Measurements from ENCODE around the gene GTSE1.
A peak's percentile ranks its signal among the peaks of the same experiment; 100 is the strongest.

GTSE1 gene

DNA sequence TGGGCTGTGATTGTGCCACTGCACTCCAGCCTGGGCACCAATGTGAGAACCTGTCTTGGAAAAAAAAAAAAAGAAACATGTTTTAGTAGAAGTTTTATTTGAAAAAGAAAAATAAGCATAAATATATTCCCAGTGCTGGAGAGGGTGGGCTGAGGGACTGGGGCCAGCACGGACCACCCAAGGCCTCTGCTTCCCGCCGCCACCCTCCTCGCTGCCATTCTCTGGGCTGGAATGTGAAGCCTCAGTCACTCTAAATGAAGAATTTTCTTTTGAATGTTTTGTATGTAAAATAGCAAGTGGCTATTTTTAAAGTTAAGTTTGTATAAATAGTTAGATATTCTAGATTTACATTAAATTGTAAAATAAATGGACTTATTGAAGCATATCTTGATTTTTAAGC is 33.8 kb downstream of the GTSE1 start:
- no peak for DNase-seq

- DNase-seq, result no peak
Measured at GRCh38 chr22:46331496-46331895, 34.8 kb downstream of the GTSE1 start.

DNA sequence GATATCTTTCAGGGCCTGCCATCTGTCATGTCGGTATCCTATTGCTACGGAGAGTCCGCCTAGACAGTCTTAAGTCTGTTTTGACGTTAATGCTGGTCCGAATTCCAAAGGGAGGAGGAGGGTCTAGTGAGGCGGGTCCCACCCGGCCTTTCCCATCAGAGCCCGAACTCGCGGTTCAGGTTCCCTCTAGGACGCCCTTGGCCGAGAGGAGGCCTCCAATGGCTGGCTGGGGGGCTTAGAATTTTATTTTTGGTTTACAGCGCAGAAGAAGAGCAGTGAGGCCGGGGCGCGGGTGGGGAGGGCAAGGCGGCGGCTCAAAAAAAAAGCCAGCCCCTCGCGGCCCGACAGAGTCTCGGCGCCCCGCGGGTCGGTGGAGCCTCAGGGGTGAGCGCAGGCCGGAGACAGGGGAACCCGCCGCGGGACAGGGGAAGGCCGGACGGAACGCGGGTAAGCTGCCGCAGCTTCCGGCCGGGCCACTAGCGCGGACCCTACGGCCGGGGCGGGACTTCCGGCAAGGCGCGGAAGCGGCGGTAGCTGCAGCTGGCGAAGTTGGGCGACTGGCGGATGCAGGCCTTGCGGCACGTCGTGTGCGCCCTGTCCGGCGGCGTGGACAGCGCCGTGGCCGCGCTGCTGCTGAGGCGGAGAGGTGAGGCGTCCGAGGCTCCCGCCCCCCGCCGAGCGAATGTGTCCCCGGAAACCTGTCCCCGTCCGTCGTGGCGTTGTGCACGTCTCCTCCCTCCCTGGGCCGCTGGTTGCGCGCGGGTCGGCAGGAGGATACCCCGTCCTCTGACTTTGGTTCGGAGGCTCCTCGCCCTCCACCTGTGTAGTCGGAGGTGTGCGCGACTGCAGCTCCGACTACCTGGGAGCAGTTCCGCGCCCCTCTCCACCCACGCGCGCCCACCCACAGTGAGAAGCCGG is 38.8 kb downstream of the GTSE1 start, which contains the start of gene TRMU:
Gene TRMU, plus strand, starts transcription at position 514 of the 918 bp plus-strand sequence. Its CDS starts 51 bp downstream, at position 565.
- DNase-seq, result peak; percentile 81

DNA sequence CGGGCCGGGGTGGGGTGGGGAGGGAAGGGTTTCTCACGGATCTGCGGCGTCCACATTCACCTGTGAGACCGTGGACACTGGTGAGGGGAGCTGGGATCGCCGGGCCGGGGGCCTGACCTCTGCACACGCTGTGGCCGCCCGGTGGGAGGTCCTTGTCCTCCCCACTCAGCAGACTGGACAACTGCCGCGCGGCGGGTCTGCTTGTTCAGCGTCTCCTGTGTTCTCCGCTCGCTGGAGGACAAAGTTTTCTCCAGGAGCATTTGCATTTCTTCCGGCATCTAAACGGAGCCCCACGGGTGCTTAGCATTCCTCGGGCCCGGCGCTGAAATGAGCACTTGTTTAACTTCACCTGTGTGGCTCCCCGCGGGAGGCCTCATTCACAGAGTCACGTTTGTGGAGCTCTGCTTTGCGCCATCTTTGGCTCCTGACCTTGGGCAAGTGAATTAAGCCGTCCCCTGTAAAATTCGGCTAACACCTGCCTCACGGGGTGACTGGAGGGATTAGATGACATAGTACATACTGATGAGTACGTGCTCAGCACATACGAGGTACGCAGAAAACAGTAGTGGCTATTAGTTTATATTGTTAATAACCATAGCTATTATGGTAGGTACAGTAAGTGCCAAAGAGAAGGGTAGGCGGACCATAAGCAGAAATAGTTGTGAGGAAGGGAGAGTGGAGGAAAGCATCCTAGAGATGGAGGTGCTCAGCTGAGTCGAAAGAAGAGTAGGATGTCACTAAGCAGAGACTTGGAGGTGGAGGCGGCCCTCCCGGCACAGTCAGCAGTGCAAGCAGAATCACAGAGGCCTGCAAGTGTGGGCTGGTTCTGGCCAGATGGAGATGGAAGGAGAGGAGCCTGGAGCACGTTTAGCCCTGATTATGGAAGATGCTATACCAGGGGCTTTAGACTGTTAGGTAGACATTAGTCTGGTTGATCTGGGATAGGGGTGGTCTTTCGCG is 39.7 kb downstream of the GTSE1 start:
- DNase-seq, result peak; percentile 9

DNA sequence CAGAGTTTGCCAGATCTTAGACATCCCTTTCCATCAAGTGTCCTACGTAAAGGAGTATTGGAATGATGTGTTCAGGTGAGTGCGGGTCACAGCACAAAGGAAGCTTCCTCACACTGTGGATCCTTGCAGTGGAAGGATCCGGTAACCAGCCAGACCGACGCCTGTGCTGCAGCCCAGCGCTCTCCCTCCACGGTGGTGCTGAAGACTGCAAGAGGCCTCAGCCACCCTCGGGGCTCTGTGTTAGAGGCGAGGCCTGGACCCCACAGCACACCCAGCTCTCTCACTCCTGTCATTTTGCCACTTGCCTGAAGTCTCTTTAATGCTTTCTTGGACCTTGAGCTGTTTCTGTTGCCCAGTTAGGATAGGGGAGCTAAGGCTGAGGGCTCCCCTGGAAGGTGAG is 41.2 kb downstream of the GTSE1 start:
- DNase-seq, result no peak

DNA sequence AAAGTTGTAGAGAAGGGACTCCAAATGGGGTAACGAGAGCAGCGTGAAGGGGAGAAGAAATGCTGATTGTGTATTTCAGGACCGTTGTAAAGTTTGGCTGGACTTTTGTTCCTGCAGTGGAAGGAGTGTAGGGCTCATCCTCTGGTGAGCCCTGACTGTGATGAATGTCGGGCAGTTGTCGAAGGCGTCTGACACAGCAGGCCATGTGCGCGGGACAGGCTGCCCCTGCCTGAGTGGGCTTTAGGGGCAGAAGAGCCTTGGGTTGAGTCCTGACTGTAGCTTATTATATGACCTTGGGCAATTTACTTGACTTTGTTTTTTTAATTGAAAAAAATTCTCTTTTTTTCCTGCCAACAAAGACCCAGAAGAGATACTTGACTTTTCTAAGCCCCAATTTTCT is 42.0 kb downstream of the GTSE1 start:
- DNase-seq, result no peak

DNA sequence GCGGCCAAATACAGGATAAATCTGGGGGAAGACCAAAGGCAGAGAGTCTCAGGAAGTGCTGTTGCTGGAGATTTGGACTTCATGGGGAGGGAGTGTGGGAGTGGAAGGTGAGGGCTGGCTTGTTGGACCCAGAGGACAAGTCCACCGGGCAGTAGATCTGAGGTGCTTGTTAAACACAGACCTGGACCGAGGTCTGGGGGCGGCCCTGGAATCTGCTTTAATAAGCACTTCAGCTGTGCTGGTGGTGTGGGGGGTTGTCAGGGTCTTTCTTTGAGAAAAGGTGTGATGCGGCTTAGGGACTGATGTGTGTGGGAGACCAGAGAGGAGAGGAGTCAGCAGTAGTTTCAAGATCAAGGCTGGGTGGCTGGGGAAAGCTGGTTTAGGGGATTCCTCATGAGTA is 43.3 kb downstream of the GTSE1 start:
- no peak for DNase-seq

- DNase-seq, result no peak
Measured at GRCh38 chr22:46340676-46341075, 44.0 kb downstream of the GTSE1 start.

DNA sequence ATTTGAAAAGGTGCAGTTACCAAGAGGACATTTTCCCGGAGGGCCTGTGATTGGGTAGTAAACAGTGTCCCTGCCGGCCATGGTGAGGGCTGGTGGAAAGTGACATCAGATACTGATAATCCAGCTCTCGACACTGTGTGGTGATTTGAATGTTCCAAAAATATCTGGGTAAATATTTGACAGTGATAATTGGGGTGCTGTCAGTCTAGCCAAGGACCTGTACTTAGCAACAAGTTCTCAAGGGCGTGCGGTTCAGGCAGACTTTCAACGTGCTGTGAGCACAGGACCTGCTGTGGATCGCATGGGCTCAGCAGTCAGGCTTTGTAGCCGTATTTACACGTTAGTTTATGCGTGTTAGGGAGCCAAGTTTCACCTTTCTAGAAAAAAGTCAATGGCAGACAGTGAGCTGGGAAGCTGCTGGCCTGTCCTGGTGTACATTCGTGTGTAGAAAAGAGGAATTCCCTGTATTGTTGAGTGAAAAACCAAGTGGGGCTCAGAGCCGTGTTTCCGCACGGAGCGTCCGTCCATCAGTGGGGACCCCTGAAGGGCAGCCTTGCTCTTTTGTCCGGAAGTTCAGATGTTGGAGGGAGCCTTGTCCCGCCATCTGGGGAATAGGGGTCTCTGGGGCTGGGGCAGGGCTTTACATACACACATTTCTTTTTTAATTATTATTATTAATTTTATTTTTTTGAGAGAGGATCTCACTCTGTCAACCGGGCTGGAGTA is 50.2 kb downstream of the GTSE1 start:
- DNase-seq, result no peak

GRCh38 chr22:46347646-46348045 is 51.0 kb downstream of the GTSE1 start:
- DNase-seq, result no peak

- no peak for DNase-seq
Measured at GRCh38 chr22:46348099-46348695, 51.5 kb downstream of the GTSE1 start.

DNA sequence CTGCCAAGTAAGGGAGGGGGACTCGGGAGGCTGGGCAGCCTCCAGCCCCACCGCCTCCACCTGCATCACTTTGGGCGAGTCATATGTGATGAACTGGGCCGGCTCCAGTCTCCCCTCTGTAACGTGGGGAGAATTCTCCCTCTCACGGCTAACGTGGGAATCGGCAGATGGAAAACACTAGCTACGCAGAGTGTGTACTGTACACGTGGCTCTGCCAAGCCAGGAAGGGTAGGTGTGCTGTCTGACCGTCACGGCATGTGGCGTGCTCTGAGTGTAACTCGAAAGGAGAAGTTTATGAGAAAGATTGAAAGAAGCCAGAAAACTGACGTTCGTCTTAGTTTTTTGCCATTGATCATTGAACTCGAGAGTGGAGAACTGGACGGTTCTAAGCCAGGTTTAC is 52.6 kb downstream of the GTSE1 start:
- DNase-seq, result no peak

GRCh38 chr22:46349681-46350080 is 53.0 kb downstream of the GTSE1 start:
- DNase-seq, result no peak

GRCh38 chr22:46350121-46350520 is 53.5 kb downstream of the GTSE1 start:
- no peak for DNase-seq

GRCh38 chr22:46350646-46351045 is 54.0 kb downstream of the GTSE1 start:
- no peak for DNase-seq

DNA sequence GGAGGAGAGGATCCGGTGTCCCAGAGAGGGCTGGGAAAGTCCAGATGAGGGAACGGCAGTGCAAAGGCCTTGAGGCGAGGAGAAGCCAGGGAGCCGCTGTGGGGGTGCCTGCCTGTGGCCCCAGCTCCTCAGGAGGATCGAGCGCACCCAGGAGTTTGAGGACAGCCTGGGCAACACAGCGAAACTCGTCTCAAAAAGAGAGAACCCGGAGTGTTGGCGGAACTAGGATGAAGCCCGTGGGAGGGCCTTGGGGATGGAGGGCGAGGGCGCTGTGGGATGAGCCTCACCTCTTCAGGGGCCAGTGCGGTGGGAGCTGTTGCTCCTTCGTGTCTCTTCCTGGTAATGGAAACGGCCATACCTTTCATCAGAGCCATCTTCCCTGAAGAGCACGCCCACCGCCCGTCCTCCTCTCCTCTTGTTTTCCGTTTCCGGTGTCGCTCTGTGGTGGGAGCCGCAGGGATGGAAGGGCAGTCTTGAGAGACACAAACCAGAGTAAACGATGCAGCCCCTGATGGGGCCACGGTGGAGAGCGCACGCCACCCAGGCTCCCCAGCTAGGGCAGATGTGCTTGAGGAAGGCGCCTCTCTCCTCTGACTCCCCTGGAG is 54.6 kb downstream of the GTSE1 start:
- DNase-seq, result no peak

GRCh38 chr22:46351767-46352166 is 55.1 kb downstream of the GTSE1 start:
- no peak for DNase-seq

DNA sequence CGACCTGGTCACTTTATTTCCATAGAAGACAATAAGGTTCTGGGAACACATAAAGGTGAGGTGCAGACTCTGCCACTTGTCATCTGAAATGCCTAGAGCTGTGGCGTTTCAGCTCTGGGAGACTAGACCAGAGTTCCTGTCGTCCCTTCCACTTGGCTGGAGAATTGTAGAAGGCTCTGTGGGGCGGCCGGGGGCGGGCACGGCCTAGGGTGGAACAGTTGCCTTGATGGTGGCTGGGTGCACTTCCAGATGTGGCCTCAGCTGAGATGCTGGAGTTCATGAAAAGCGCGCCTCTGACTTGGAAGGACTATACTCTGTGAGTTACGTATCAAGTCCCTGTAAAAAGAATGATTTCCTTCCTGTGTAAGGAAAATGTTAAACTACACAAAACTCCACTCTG is 55.6 kb downstream of the GTSE1 start:
- no peak for DNase-seq

GRCh38 chr22:46352691-46353386 is 56.2 kb downstream of the GTSE1 start:
- DNase-seq, result no peak

- no peak for DNase-seq
Measured at GRCh38 chr22:46353483-46354105, 56.9 kb downstream of the GTSE1 start.
